HG02642 (cell line): ENCODE data around the gene NOL4L.

ENCODE experiments used
- ATAC-seq: cut with Tn5 transposase; IDR thresholded peaks from one replicate; pipeline ENCODE4 v1.9.1; 2021; ENCODE audit warnings: mild to moderate bottlenecking; ENCODE audit not compliant: unreplicated experiment, poor library complexity

NOL4L gene

GRCh38 chr20:32462900-32463641 is 122.1 kb downstream of the NOL4L start:
- no peak for ATAC-seq

DNA sequence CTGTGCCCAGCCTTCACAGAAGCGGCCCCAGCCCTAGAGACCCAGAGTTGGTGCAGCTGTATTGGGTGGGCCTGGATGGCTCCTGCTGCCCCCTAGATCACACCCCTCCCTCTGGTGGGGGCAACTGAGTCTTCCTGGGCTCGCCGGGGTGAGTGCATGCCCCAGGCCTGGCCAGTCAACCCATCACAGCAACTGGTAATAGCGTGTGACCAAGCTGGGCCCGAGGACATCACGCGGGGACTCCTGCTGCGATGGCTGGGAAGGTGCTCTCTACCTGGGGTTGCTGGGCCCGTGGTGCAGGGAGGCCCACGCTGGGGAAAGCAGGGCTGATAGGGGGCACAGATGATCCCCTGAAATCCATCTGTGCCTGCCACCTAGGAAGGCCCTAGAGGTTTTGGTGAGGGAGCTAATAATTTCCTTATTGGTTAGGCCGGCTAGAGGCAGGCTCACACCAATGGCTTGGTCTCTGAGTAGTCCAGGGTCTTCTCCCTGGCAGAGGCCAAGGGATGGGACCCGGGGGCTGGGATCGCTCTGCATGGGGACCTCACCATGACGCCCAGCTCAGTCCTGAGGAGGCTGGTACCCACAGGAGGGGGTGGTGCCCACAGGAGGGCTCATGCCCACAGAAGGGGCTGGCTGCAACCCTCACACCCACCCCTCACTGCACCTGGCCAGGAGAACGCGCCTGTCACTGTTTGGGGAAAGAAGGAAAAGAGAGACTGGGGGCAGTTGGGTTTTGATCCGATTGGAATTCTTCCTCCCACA is 123.1 kb downstream of the NOL4L start:
- no peak for ATAC-seq

DNA sequence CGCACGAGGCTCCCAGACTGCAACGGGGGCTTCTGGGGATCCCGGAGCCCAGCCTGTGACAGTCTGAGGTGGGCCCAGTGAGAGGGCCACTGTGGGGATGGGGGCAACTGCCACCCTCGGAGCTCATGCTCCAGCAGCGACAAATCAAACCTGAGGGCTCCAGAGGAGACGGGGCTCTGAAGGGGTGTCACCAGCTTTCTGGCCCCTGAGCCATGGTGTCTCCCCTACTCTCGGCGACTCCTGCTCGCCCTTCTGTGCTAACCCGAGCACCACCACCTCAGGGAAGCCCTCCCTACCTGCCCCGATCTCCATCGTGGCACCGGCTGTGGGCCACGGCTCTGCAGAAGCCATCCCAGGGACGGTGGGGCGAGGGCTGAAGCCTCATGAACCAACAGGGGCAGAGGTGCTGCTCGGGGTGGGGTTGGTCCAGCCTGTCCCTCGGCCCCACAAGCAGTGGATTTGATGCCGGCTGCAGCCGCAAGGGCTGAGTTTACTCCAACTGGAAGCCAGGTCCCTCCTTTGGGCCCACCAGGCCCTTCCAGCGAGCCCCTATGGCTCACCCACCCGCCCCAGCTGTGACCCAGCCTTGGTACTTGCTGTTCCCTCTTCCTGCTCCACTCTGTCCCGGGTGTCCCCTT is 124.3 kb downstream of the NOL4L start:
- no peak for ATAC-seq

- no peak for ATAC-seq
Observed at GRCh38 chr20:32460231-32460630, 124.9 kb downstream of the NOL4L start.

DNA sequence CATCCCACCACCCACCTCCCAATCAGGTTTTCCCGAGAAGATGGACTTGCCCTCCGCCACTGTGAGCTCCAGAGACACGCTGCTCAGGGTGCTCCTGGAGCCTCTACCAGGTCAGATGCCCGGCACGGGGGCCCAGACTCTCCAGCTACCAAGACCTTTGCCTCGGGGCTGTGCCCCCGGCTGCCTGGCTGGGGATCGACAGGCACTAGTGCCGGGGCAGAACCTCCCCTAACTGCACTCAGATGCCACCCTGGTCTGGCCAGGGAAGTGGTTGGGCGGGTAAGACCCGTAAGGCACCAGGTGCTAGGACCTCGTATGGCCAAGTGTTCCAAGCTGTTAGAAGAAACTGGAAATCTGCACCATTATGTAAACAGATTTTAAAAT is 126.3 kb downstream of the NOL4L start:
- ATAC-seq, result no peak

GRCh38 chr20:32458061-32458836 is 126.9 kb downstream of the NOL4L start:
- no peak for ATAC-seq

- ATAC-seq, result no peak
Observed at GRCh38 chr20:32457479-32457986, 127.6 kb downstream of the NOL4L start.

GRCh38 chr20:32456869-32457478 is 128.2 kb downstream of the NOL4L start:
- ATAC-seq, result no peak

DNA sequence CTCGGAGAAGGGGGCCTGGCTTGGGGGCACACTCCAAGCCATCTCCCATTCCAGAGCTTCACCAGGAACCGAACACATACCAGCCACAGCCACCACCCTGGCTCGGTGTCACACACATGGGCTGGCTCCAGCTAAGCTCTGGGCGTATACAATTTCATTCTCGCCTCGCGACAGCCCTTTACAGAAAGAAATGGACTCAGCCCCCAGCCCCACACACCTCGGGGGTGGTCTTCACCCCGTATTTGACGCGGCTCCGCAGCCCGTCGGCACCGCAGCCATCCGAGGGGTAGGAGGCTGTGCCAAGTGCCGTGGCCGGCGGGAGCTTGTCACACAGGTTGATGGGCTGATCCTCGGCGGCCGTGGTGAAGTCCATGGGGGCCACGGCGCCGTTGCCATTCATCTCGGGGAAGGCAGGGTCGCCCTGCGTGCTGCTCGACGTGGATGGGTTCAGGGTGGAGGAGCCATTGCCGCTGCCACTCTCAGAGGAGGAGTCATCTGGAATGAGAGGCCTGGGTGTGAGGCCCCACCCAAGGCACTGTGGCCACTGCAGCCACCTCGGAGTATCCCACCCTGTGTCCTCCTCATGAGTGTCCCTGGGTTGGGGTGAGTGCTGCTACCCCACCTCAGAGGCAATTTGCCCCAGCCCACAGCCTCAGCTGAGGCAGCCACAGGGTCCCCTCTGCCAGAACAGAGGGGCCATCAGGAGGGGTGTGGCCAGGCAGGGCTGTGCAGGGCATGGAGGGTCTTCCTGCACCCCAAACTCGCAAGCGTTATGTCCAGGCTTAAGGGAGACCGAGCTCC is 129.0 kb downstream of the NOL4L start:
- ATAC-seq, result no peak

- ATAC-seq, result no peak
Observed at GRCh38 chr20:32455171-32455900, 129.8 kb downstream of the NOL4L start.

- no peak for ATAC-seq
Observed at GRCh38 chr20:32454164-32455145, 130.7 kb downstream of the NOL4L start.

- no peak for ATAC-seq
Observed at GRCh38 chr20:32453467-32454163, 131.5 kb downstream of the NOL4L start.

DNA sequence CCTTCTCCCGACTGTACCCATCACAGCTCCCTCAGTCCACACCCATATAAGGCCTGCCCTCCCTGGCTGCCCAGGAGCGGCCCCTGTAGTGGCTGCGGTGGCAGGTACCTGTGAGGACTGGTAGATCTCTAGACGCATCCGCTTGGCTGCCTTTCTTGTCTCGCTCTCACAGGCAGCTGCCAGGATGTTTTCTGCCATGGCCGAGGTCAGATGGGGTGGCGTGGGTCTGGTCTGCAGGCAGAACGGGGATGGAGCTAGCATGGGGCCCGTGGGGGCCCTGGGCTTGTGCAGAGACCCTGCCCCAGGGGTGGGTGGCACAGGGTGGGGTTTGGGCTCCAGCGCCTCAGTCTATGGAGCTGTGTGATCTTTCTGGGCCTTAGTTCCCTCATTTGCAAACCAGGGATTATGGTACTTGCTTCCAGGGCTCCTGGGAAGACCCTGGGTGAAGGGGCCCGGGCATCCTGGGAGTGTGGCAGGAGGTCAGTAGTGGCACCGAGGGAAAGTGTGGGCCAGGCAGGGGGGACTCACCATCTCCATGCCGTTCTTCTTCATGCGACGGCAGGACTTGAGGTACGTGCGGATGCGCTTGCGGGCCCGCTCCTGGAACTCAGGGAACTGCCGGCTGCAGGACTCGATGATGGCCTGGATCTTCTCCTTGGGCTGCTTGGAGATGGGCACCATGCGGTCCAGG is 132.2 kb downstream of the NOL4L start:
- ATAC-seq, result no peak

GRCh38 chr20:32451682-32452461 is 133.3 kb downstream of the NOL4L start:
- ATAC-seq, result no peak

DNA sequence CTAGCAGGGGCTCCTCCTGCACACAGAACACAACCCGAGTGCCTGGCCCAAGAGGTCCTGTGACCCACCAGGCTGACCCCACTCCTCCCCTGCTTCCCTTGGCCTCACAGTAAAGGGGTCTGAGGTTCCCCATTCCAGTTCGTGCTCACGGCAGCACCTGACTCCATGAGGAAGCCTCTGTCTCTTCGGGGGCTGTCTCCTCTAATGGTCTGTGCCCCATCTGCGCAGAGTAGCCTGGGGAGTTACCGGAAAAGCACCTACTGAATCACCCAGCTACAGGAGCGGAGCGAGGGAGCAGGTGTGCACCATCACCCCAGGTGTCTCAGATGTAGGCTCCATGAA is 133.8 kb downstream of the NOL4L start:
- ATAC-seq, result no peak
